Iris pigment epithelial cell (primary cell): ENCODE results near the gene CCDC85A.

Experiments
- DNase-seq: peaks from one replicate; pipeline ENCODE4 v3.0.0-alpha.2; 2011; ENCODE audit warnings: low read depth

The CCDC85A gene

DNA sequence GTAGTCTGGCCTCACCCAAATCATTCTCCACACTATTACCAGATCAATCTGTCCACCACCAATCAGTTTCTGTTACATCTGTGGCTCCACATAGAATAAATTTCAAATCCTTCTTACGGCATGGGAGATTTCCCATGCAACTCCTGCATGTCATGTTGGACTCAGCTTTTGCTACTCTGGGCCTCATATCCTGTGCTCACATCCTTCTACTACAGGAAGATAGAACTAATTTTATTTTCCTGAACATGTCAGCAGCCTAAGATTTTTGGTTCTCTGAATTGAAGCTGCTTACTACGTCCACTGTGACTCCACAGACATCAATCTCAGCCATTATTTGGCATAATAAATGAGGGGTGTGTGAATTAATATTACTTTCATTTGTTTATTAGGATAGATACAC lies 181.1 kb downstream of the CCDC85A start:
- DNase-seq = no peak

DNA sequence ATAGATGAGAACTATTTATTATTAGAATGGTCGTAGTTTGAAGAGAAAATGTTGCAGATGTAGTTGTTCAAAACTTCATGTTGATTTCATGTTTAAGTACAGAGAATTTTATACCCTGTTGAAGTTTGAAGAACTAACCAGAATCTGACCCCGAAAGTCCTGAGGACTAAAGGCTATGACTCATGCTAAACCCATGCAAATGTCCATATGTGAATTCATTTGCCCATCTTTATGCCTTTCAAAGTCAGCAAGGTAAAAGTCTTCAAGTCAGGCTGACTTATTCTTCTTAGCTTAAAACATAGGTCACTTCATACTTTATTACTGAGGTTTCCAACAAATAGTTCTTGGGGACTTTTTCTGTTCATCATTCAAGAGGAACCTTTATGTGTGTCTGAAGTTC lies 185.5 kb downstream of the CCDC85A start:
- peak; percentile 61 for DNase-seq

DNA sequence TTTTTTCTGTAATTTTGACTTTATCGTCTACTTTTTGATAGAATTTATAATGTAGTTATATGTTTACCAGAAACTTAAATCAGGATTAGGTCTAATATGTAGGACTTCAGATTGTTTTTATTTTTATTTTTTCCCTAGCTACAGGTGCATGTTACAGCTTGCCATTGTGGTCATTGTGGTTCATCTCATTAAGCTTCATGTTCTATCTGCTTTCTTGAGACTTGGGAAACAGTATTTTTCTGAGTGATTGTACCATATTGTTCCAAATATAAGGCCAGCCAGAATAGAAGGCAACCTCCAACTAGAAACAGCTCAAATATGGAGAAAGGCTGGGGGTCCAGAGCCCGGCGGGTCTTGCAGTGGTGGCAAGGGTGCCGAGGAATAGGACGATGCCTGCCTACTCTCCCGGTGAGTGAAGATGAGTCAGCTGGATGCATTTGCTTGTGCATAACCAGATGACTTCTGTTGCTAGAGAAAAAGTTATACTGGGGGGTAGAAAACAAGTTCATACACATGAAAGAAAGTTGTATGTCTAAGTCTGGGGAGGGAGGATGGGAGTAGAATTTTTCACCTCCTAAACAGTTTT lies 188.4 kb downstream of the CCDC85A start:
- DNase-seq = no peak

DNA sequence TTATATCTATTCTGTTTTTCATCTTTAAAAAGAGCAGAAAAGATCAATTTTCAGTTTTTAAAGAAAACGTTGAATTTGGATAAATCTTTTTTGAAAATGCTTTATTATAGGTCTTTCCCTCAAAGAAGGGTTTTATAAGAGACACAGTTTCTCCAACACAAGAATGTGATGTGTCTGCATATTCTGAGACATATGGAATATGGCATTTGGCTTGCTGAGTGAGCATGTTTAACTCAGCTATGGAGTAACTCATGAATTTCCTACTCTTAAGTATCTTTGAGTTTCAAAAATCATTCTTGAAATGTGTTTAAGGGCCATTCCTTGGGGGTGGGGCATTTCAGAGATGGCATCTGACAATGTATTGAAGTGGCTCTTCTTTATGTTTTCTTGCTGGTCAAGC lies 191.5 kb downstream of the CCDC85A start:
- no peak for DNase-seq

DNA sequence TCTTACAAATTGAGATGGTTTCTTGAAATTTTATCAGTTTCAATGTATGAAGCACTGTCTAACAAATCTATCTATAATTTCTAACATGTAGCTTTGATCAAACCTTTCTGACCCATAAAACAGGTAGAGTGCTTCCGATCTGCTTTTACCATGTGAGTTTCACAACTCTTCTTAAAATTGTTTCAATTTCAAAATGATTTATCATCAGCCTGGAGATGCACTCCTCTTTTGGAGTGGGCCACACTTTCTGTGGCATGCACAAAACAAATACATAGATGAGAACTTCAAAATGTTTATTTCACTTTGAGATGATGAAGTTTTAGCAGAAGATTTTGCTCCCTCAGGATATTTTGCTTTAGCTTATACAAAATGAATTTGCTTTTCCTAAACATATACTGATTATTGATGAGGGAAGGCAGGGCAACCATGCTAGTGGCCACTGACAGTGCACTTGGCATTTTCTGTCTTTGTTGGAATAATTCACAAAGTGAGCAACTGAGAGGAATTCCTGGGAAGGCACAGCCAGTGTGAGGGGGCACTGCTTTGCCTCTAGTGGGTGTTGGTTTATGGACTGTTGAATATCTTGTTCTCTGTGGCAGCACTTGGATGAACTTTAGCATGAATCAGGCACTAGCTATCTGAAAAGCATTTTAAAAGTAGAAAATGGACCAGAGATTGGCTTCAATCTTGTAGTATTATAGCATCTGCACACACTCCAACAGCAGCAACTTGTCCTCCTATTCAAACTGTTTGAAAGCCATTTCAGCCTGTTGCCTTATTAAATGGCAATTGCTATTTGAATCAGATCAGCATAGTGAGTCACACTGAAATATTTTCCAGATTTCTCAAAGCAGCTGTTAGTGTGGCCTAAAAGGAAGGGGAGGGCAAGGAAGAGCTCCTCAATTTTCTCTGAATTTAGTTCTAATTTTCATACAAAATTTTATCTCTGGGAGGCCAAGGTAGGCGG lies 193.2 kb downstream of the CCDC85A start:
- DNase-seq = peak; percentile 21

DNA sequence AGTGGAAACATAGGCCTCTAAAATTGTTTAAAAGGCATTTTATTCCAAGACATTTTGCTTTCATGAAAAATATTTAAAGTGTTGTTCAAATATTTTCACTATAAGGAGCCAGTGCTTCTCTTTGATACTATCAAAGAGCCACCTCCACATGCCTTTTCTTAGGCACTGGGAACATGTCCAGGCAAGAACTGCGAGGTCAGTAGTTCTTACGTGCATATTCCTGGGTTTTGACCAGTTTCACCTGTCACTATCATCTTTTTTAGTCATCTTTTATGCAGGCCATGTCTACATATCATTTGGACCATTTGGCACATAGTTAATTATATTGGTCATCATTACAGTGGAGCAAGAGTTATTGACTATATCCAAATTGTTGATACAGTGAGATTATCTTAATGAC lies 195.3 kb downstream of the CCDC85A start:
- DNase-seq = no peak

DNA sequence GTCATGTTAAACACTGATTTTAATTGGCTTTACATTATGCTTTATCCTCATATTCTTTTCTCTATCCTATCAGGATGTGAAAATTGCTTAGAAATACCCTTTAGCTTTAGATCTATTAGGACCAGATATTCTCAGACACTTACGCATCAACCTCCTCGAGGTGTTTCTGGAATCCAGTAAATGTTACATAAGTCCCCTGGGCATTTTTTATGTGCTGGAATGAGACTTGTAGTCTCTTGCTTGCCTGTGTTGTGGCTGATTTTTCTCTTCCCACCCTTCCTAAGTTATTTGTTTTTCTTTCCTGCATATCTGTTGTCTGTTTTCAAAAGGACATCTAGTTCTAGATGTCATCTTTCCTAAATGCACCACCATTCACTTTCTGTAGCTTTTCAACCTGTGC lies 197.1 kb downstream of the CCDC85A start:
- DNase-seq = no peak

DNA sequence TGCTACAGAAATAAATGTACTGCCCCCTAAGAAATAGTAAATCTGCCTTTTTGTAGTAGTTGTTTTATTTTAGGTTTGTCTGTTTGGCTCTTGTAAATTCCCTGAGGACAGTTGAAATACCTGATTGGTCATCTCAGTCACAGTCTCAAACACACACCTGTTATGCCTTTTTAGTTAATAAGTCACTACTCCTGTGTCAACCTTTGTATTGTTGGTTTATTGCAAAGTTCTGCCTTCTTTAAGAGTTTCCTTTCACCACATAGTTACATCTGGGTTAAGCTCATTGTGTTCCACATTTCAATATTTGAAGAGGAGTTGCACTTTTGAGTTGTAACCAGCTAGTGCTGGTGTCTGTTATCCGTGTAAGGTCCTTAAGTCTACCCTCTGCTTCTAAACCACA lies 198.7 kb downstream of the CCDC85A start:
- DNase-seq = no peak

DNA sequence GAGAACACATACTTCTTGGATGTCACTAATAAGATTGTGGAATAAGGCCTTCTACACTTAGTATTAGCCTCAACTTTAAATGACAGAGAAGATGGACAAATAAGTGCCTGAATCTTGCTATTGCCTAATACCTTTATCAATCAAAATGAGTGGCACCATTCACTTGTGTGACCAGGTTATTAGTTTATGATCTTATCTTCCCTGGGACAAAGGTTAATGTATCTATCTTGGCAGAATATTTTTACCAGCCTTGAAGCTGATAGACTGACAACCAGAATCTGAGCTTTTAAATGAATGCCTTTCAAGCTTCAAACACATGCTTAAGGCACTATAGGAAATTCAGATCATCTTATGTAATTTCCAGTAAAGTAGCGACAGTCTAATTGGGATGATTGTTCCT lies 202.9 kb downstream of the CCDC85A start:
- no peak for DNase-seq

DNA sequence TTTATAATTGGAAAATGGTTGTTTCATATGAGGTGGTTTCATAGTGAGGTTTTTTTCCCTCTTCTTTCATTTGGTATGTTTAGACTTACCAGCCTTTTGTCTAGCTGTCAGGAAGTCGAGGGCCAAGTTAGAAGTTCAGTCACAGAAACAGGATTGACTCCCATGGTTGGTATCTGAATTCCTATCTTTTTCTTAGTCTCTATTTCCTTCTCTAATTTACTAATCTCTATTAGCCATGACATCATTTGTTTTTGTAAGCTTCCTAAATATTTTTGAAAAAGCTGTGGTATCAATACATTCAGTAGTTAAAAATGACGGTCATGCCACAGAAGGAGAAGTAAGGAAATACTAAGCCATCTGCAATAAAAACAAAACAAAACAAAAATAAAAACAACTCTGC lies 206.9 kb downstream of the CCDC85A start:
- no peak for DNase-seq

DNA sequence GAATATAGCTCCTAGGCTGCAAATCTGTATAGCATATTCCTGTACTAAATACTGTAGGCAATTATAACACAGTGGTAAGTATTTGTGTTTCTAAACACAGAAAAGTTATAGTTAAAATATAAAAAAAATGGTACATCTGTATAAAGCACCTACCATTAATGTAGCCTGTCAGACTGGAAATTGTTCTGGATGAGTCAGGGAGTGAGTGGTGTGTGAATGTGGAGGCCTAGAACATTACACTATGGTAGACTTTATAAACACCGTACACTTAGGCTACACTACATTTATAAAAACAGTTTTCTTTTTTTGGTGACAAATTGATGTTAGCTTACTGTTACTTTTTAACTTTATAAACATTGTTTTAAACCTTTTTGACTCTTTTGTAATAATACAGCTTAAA lies 226.3 kb downstream of the CCDC85A start:
- peak; percentile 42 for DNase-seq

DNA sequence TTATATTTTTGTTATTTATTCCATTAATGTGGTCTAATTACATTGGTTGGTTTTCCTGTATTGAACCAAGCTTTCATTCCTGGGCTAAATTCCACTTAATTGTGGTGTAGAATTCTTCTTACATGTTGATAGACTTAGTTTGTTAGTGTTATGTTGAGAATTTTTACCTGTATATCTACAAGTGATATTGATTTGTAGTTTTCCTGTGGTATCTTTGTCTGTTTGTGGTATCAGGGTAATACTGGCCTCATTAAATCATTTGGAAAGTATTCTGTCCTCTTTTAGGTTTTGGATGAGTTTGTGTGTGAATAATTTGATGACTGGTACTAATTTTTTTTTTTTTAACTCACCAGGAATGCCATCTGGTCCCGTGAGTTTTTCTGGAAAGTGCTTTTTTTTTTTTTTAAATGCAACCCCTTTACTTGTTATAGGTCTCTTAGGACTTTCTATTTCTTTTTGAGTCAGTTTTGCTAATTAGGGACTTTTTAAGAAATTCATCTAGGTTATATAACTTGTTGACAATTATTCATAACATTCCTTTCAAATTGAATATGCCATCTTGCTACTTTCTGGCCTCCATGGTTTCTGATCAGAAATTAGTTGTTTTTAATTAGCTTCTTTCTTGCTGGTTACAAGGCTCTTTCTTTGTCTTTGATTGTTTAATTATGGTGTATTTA lies 232.8 kb downstream of the CCDC85A start:
- no peak for DNase-seq
